ACC112 (cell line): ENCODE data around the gene TAOK3.
A peak's percentile ranks its signal among the peaks of the same experiment; 100 is the strongest.
"Not testable (repeated sequence)": the region's sequence is repeated elsewhere in the genome, so short reads cannot be mapped to it uniquely, and the experiment has no call there.

Experiments used
- H2AFZ ChIP-seq: fragments of 200-600 bp; sonication (generic); one replicate; pipeline ENCODE4 v1.6.0; 2017; ENCODE audit warnings: antibody characterized with exemption, low read length; ENCODE audit not compliant: unreplicated experiment
- H3K27ac ChIP-seq: fragments of 200-600 bp; sonication (generic); 2 replicates; pipeline ENCODE4 v1.5.1; 2014; ENCODE audit warnings: low read depth, mild to moderate bottlenecking, antibody characterized with exemption, low read length, moderate library complexity
- H3K27me3 ChIP-seq: fragments of 200-600 bp; sonication (generic); 2 replicates; pipeline ENCODE4 v1.6.1; 2014; ENCODE audit warnings: mild to moderate bottlenecking, antibody characterized with exemption, low read length, moderate library complexity, mixed read lengths; ENCODE audit not compliant: insufficient read depth
- H3K36me3 ChIP-seq: fragments of 200-600 bp; sonication (generic); 2 replicates; pipeline ENCODE4 v1.6.1; 2016; ENCODE audit warnings: mild to moderate bottlenecking, antibody characterized with exemption, low read length, moderate library complexity, mixed read lengths; ENCODE audit not compliant: insufficient read depth
- H3K4me1 ChIP-seq: fragments of 200-600 bp; sonication (generic); one replicate; pipeline ENCODE4 v1.6.1; 2016; ENCODE audit warnings: low read length, mixed read lengths; ENCODE audit not compliant: insufficient read depth, unreplicated experiment, control insufficient read depth
- H3K4me3 ChIP-seq: fragments of 200-600 bp; sonication (generic); 2 replicates; pipeline ENCODE4 v1.5.1; 2014; ENCODE audit warnings: mild to moderate bottlenecking, low read depth, low read length
- H3K79me2 ChIP-seq: fragments of 200-600 bp; sonication (generic); one replicate; pipeline ENCODE4 v1.6.0; 2016; ENCODE audit warnings: low read length; ENCODE audit not compliant: control insufficient read depth, unreplicated experiment, insufficient read depth

The TAOK3 gene

DNA sequence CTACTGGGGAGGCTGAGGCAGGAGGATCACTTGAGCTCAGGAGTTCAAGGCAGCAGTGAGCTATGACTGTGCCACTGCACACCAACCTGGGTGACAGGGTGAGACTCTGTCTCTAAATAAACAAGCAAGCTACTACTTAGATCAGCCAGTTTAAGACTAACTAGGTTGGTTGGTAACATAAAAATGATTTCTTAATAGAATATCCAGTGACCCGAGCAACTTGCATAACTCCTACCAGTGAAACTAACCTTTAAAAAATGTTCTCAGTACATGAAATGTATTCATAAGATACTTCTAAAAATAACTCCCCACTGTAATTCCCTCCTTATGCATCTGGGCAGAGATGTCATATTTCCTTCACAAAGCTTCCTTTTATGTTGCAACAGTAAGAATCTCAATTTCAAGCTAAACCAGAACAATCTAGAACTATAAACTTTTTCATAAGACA, 15.9 kb downstream of the TAOK3 start:
- H3K27ac ChIP-seq: peak overlapping the region; percentile 99

GRCh38 chr12:118355843-118356242, 16.9 kb downstream of the TAOK3 start:
- H3K27ac ChIP-seq: peak overlapping the region; percentile 99

More for the DNA sequence above, 15.9 kb downstream of the TAOK3 start:
- peak overlapping the region; percentile 51; the same call in 1 of the 2 replicates for H3K4me3 ChIP-seq
- H3K4me1 ChIP-seq: peaks cover 60% of the 10 kb centered on the region
- no peak overlapping the region for H2AFZ ChIP-seq
- no peaks in the 10 kb centered on the region for H3K27me3 ChIP-seq
- peaks cover 5% of the 10 kb centered on the region; the same call in 1 of the 2 replicates for H3K36me3 ChIP-seq
- peaks cover 45% of the 10 kb centered on the region for H3K79me2 ChIP-seq

GRCh38 chr12:118354903-118355302, 17.8 kb downstream of the TAOK3 start:
- peaks cover 44% of the 10 kb centered on the region for H3K79me2 ChIP-seq
- peaks cover 49% of the 10 kb centered on the region for H3K4me1 ChIP-seq
- peaks cover 5% of the 10 kb centered on the region; the same call in 1 of the 2 replicates for H3K36me3 ChIP-seq
- no peak overlapping the region for H3K4me3 ChIP-seq
- peak overlapping the region; percentile 99 for H3K27ac ChIP-seq
- H3K27me3 ChIP-seq: no peaks in the 10 kb centered on the region
- no peak overlapping the region for H2AFZ ChIP-seq

More at GRCh38 chr12:118355843-118356242, 16.9 kb downstream of the TAOK3 start:
- H3K36me3 ChIP-seq: peaks cover 5% of the 10 kb centered on the region; the same call in 1 of the 2 replicates
- H3K79me2 ChIP-seq: peaks cover 45% of the 10 kb centered on the region
- no peak overlapping the region for H2AFZ ChIP-seq
- peaks cover 55% of the 10 kb centered on the region for H3K4me1 ChIP-seq
- H3K4me3 ChIP-seq: peak overlapping the region; percentile 34; the same call in 1 of the 2 replicates
- H3K27me3 ChIP-seq: no peaks in the 10 kb centered on the region

GRCh38 chr12:118354503-118354902, 18.2 kb downstream of the TAOK3 start:
- not testable (repeated sequence) for H3K27ac ChIP-seq, H2AFZ ChIP-seq, H3K27me3 ChIP-seq, H3K36me3 ChIP-seq, H3K4me3 ChIP-seq
- peaks cover 40% of the 10 kb centered on the region for H3K79me2 ChIP-seq
- H3K4me1 ChIP-seq: peaks cover 46% of the 10 kb centered on the region

DNA sequence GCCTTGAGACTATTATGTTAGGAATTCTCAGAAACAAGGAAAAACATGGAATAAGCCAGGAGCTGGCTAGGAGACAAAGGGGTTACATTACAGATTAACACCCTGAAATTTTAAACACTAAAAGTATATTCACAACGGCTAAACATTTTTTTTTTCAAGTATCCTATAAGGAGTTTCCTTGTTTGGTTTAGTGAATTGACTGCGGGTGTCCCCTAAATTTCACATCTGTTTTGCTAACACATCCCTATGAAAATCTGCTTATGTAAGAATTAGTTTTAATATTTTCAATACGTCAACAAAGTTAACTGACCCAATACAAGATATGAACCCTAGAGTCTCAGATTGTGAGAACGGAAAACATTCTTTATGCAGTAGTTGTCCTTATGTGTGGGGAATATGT, 19.0 kb downstream of the TAOK3 start:
- H3K4me1 ChIP-seq: peaks cover 38% of the 10 kb centered on the region
- H3K27ac ChIP-seq: no peak overlapping the region
- no peak overlapping the region for H2AFZ ChIP-seq
- peaks cover 32% of the 10 kb centered on the region for H3K79me2 ChIP-seq
- H3K4me3 ChIP-seq: no peak overlapping the region
- H3K27me3 ChIP-seq: no peaks in the 10 kb centered on the region
- peaks cover 5% of the 10 kb centered on the region; the same call in 1 of the 2 replicates for H3K36me3 ChIP-seq

DNA sequence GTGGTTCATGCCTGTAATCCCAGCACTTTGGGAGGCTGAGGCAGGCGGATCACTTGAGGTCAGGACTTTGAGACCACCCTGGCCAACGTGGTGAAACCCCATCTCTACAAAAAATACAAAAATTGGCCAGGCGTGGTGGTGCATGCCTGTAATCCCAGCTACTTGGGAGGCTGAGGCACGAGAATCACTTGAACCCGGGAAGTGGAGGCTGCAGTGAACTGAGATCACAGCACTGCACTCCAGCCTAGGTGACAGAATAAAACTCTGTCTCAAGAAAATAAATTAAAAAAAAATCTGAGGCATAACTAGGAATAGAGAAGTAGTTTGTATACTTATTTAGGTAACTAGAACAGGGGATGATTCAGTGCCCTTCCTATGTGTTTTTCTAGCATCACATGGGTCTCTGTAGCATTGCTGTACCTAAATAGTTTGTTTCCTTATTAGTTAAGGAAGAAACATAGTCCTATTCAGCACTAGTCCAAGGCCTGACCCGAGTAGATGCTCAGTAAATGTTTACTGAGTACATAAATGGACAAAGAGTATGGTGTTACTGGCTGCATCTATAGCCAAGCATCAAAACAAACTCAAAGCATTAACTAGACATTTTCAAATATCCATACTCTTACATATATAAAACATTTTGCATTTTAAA, 21.7 kb downstream of the TAOK3 start:
- Histone ChIP-seq H3K27ac (no peak overlapping the region), H3K4me1 (peaks cover 14% of the 10 kb centered on the region), H3K27me3 (no peaks in the 10 kb centered on the region), H3K79me2 (peaks cover 25% of the 10 kb centered on the region), H2AFZ (no peak overlapping the region), H3K4me3 (no peak overlapping the region), H3K36me3 (peaks cover 5% of the 10 kb centered on the region; the same call in 1 of the 2 replicates)

DNA sequence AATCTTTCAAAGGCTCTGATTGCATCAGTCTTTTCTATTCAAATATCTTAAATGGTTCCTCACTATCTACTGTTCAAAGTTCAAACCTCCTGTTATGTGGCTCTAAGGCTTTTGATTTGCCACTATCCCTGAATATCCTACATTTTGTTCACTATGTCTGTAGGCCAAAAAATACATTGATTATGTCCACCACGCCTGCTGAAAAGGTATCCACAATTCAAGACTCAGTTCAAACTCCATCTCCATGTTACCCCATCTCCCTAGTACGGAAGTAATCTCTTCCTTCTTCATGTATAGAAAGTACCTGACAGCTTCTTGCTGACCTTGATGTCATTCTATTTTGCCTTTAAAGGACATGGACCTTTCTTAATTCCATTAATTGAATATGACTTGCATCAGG, 24.8 kb downstream of the TAOK3 start:
- H3K4me3 ChIP-seq: no peak overlapping the region
- no peak overlapping the region for H3K27ac ChIP-seq
- H2AFZ ChIP-seq: no peak overlapping the region
- H3K27me3 ChIP-seq: no peaks in the 10 kb centered on the region
- H3K4me1 ChIP-seq: no peaks in the 10 kb centered on the region
- no peaks in the 10 kb centered on the region for H3K36me3 ChIP-seq
- no peaks in the 10 kb centered on the region for H3K79me2 ChIP-seq

DNA sequence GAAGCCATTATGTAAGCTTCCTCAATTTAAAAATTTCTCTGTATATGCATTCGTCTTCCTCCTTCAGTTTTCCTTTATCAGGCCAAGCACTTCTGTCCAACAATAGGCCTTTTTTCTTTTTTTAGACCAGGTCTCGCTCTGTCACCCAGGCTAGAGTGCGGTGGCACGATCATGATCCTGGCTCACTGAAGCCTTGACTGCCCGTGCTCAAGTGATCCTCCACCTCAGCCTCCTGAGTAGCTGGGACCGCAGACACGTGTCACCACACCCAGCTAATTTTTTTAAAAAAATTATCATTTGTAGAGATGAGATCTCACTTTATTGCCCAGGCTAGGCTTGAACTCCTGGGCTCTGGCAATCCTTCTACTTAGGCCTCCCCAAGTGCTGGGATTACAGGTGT, 25.8 kb downstream of the TAOK3 start:
- H3K4me3 ChIP-seq: no peak overlapping the region
- H2AFZ ChIP-seq: no peak overlapping the region
- H3K27ac ChIP-seq: no peak overlapping the region
- no peaks in the 10 kb centered on the region for H3K27me3 ChIP-seq
- H3K36me3 ChIP-seq: no peaks in the 10 kb centered on the region
- H3K4me1 ChIP-seq: no peaks in the 10 kb centered on the region
- H3K79me2 ChIP-seq: no peaks in the 10 kb centered on the region

DNA sequence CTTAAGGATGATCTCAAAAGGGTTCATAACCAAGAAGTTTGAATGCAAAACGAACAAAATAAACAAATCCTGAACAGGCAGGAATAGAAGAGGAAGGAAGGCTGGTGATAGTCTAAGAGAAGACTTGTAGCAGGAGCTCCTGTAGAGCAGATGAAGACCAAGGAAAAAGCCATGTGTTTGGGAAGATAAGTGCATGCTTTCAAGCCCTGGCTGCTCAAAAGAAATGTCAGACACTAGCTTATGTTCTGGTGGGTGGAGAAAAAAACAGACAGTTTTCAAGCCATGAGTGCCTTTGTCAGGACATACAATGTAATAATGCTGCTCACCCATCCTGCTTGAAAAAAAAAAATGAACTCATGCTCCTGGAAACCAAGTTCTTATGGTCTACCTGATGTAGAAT, 27.4 kb downstream of the TAOK3 start:
- Histone ChIP-seq H3K36me3 (no peaks in the 10 kb centered on the region), H2AFZ (no peak overlapping the region), H3K27me3 (no peaks in the 10 kb centered on the region), H3K27ac (no peak overlapping the region), H3K4me3 (no peak overlapping the region), H3K79me2 (no peaks in the 10 kb centered on the region), H3K4me1 (no peaks in the 10 kb centered on the region)

DNA sequence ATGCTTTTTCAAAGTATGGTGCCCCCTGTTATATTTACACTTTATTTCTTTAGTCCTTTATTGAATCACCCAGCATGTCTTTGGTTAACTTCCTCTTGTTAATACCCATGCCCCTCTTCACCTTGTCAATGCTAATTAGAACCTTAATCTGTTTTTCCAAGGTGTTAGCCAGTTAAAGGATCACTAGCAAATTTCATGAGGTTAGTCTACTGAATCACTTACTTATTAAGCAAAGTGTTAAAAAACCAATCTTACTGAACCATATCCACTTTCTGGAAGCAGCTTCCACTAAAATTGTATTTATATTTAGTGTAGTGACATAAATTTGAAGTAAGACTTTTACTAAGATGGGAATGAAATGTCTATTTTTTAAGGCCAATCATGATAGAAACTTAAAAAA, 27.9 kb downstream of the TAOK3 start:
- no peak overlapping the region for H3K27ac ChIP-seq

GRCh38 chr12:118342090-118342489, 30.6 kb downstream of the TAOK3 start:
- Histone ChIP-seq H3K27ac (no peak overlapping the region), H3K27me3 (no peaks in the 10 kb centered on the region), H2AFZ (no peak overlapping the region), H3K4me1 (no peaks in the 10 kb centered on the region), H3K4me3 (no peak overlapping the region), H3K36me3 (no peaks in the 10 kb centered on the region), H3K79me2 (no peaks in the 10 kb centered on the region)

More for the DNA sequence above, 27.9 kb downstream of the TAOK3 start:
- Histone ChIP-seq H3K27me3 (no peaks in the 10 kb centered on the region), H2AFZ (no peak overlapping the region), H3K36me3 (no peaks in the 10 kb centered on the region), H3K79me2 (no peaks in the 10 kb centered on the region), H3K4me1 (no peaks in the 10 kb centered on the region), H3K4me3 (no peak overlapping the region)
